C4-2B (cell line): ENCODE data around the gene TXLNG.

Source experiments
- ZFX ChIP-seq: fragments of 450-650 bp; IDR thresholded peaks from 2 replicates; pipeline ENCODE4 v1.6.1; 2017
- TF ChIP-seq, protein P1 (sequence below): fragments of 450-650 bp; conservative IDR thresholded peaks from 2 replicates; pipeline ENCODE4 v1.5.1; 2017; ENCODE audit warnings: mild to moderate bottlenecking

DNA sequence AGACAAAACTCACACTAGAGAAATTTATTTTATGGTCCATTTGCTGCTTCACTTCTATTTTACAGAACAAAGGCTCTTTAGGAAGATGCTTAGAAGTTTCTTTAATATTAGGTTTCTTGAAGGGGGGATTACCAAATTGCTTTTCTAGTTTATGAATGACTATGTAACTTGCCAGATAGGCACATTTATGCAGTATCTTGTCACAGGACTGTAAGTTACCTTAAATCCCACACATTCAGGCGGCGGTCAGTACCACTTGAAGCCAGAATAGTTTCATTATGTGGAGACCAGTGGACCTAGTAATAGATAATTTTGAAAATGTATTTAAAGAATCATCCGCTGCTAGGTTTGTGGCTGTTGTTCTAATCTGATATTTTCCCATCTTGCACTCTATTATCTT, 65.6 kb downstream of the TXLNG start:
- TF ChIP-seq, protein P1, sequence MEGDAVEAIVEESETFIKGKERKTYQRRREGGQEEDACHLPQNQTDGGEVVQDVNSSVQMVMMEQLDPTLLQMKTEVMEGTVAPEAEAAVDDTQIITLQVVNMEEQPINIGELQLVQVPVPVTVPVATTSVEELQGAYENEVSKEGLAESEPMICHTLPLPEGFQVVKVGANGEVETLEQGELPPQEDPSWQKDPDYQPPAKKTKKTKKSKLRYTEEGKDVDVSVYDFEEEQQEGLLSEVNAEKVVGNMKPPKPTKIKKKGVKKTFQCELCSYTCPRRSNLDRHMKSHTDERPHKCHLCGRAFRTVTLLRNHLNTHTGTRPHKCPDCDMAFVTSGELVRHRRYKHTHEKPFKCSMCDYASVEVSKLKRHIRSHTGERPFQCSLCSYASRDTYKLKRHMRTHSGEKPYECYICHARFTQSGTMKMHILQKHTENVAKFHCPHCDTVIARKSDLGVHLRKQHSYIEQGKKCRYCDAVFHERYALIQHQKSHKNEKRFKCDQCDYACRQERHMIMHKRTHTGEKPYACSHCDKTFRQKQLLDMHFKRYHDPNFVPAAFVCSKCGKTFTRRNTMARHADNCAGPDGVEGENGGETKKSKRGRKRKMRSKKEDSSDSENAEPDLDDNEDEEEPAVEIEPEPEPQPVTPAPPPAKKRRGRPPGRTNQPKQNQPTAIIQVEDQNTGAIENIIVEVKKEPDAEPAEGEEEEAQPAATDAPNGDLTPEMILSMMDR, result no peak
- TF ChIP-seq ZFX, result no peak
